Measurements from ENCODE around the gene WFS1. TPM values are rescaled to one million over a fixed set of nuclear protein-coding genes. Genes with fewer than 3 reads are reported as not detected.

The WFS1 gene
- total RNA-seq, 4 donors from 2014 or later: 62.3 to 159 (median 104) TPM

DNA sequence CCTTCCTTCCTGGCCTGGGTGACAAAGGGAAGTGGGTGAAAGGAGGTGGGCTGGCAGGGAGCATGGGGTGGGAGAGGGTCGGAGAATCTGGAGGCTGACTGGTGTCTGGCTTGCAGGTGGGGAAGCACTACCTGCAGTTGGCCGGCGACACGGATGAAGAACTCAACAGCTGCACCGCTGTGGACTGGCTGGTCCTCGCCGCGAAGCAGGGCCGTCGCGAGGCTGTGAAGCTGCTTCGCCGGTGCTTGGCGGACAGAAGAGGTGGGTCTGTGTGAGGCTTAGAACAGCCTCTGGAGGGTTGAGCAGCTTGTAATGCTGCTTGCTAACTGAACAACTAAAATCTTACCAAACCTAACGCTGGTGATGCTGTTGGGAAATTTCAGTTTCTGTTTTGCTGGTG lies 19.2 kb downstream of the WFS1 start:
- no peak for TF ChIP-seq POLR2AphosphoS5 (IDR thresholded peaks at IDR 0.05)
- no peak for TF ChIP-seq CTCF (IDR thresholded peaks at IDR 0.05)
- TF ChIP-seq POLR2A (IDR thresholded peaks at IDR 0.05; ENCODE audit: low read depth): no peak
- no peak for TF ChIP-seq EP300 (IDR thresholded peaks at IDR 0.05)
- no peak overlapping the region for H3K4me3 ChIP-seq
- H3K4me1 ChIP-seq: no peaks in the 10 kb centered on the region
- H3K27ac ChIP-seq (replicated peaks in 1 of 4): no peak overlapping the region
- DNase-seq (ENCODE audit: extremely low spot score): no peak
- 92% methylated on average over 15 of the region's 15 CpGs for WGBS
- intact Hi-C loops (cut with DNase I): no loop called here
- peaks cover 46 to 96% (median 91%) of the 10 kb centered on the region in 4 donors for H3K36me3 ChIP-seq
- H3K9me3 ChIP-seq: no peaks in the 10 kb centered on the region
- H3K27me3 ChIP-seq: no peaks in the 10 kb centered on the region

DNA sequence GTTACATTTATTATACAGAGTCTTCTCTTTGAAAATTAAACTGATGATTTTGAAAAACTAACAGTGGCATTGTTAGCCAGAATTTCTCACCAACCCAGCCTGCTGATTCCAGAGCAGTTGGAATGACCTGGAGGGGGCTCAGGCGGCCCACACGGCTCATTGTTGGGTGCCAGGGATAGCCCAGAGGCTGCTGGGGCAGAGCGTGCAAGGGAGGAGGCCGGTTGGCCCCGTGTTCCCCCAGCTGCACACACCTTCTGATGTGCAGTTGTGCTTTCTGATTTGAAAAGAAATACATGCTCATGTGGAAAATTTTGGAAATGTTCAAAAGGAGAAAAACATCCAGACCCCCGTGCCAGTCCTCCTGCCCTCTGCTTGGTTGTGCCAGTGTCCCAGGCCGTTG lies 20.6 kb downstream of the WFS1 start:
- DNase-seq (ENCODE audit: extremely low spot score): no peak
- Histone ChIP-seq H3K9me3 (no peaks in the 10 kb centered on the region), H3K27me3 (no peaks in the 10 kb centered on the region), H3K4me1 (no peaks in the 10 kb centered on the region), H3K36me3 (peaks cover 50 to 100% (median 94%) of the 10 kb centered on the region in 4 donors), H3K27ac (replicated peaks in 1 of 4) (no peak overlapping the region), H3K4me3 (no peak overlapping the region)
- 96% methylated on average over 6 of the region's 7 CpGs for WGBS
- intact Hi-C loops (cut with DNase I): no loop called here
- TF ChIP-seq POLR2AphosphoS5 (IDR thresholded peaks at IDR 0.05) (no peak), POLR2A (IDR thresholded peaks at IDR 0.05; ENCODE audit: low read depth) (no peak)

- Histone ChIP-seq H3K27ac (replicated peaks in 1 of 4) (no peak overlapping the region), H3K9me3 (no peaks in the 10 kb centered on the region), H3K27me3 (no peaks in the 10 kb centered on the region), H3K4me3 (no peak overlapping the region), H3K36me3 (peaks cover 57 to 100% (median 96%) of the 10 kb centered on the region in 4 donors), H3K4me1 (no peaks in the 10 kb centered on the region)
- no peak for DNase-seq (ENCODE audit: extremely low spot score)
- intact Hi-C loops (cut with DNase I): no loop called here
- WGBS: 54% methylated on average over 6 of the region's 25 CpGs
- no peak for TF ChIP-seq CTCF (IDR thresholded peaks at IDR 0.05)
- no peak for TF ChIP-seq POLR2A (IDR thresholded peaks at IDR 0.05; ENCODE audit: low read depth)
- no peak for TF ChIP-seq POLR2AphosphoS5 (IDR thresholded peaks at IDR 0.05)
- TF ChIP-seq EP300 (IDR thresholded peaks at IDR 0.05): no peak
Measured at GRCh38 chr4:6290769-6291547, 21.3 kb downstream of the WFS1 start.

DNA sequence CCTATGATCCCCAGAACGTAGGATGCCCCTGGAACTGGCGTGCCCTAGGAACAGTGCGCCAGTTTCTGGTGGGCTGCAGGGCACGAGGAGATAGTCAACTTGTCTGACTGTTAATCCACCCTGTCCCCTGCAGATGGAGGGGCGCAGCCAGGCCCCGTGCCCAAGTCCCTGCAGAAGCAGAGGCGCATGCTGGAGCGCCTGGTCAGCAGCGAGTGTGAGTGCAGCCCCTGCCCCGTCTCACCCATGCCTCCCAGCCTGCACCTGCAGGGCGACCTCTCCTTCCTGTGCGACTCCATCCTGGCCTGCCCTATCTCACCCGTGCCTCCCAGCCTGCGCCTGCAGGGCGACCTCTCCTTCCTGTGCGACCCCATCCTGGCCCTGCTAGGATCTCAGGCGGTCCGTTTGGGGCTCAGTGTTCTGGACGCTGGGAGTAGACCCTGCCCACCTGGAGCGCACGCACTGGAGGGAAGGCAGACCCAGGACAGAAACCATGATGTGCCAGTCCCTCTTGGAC lies 22.2 kb downstream of the WFS1 start:
- intact Hi-C loops (cut with DNase I): no loop called here

More for the DNA sequence above, 22.2 kb downstream of the WFS1 start:
- no peak overlapping the region for H3K4me3 ChIP-seq
- H3K4me1 ChIP-seq: no peaks in the 10 kb centered on the region
- 78% methylated on average over 8 of the region's 21 CpGs for WGBS
- H3K27me3 ChIP-seq: no peaks in the 10 kb centered on the region
- H3K36me3 ChIP-seq: peaks cover 57 to 100% (median 100%) of the 10 kb centered on the region in 4 donors
- H3K9me3 ChIP-seq: no peaks in the 10 kb centered on the region
- no peak for TF ChIP-seq POLR2A (IDR thresholded peaks at IDR 0.05; ENCODE audit: low read depth)
- TF ChIP-seq CTCF (IDR thresholded peaks at IDR 0.05): no peak
- no peak for TF ChIP-seq POLR2AphosphoS5 (IDR thresholded peaks at IDR 0.05)
- TF ChIP-seq EP300 (IDR thresholded peaks at IDR 0.05): no peak
- no peak for DNase-seq (ENCODE audit: extremely low spot score)
- no peak overlapping the region for H3K27ac ChIP-seq (replicated peaks in 1 of 4)

All from esophagus muscularis mucosa (tissue), 4 donors.